Fibroblast of lung (primary cell): ENCODE data around the gene FGF4.

Experiments
- EZH2 ChIP-seq: IDR thresholded peaks from 2 replicates; pipeline ENCODE4 v1.5.1; 2012; ENCODE audit warnings: low read length, control low read depth, mild to moderate bottlenecking; ENCODE audit errors: missing control alignments
- TF ChIP-seq, protein P1 (sequence below), 2 donors: IDR thresholded peaks in 1 of 2; conservative IDR thresholded peaks in 1 of 2; 1 replicate in 1 of 2; 2 replicates in 1 of 2; pipeline ENCODE4 v1.5.1; 2011 to 2012; ENCODE audit warnings: low read length in 2 of 2, control low read depth in 1 of 2, inconsistent platforms in 1 of 2, low read depth in 1 of 2, mild to moderate bottlenecking in 1 of 2

DNA sequence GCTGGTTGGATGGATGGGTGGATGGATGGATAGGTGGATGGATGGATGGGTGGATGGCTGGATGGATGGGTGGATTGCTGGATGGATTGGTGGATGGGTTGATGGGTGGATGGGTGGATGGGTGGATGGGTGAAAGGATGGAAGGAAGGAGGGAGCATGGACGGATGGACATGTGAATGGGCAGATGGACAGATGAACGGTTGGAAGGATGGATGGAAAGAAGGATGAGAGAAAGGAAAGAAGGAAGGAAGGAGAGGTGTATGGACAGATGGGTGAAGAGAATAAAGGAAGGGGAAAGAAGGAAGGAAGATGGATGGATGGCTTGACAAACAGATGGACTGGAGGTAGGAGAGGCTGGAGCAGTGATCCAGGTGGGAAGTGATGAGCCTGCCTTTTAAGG is 38.7 kb upstream of the FGF4 start:
- TF ChIP-seq, protein P1, sequence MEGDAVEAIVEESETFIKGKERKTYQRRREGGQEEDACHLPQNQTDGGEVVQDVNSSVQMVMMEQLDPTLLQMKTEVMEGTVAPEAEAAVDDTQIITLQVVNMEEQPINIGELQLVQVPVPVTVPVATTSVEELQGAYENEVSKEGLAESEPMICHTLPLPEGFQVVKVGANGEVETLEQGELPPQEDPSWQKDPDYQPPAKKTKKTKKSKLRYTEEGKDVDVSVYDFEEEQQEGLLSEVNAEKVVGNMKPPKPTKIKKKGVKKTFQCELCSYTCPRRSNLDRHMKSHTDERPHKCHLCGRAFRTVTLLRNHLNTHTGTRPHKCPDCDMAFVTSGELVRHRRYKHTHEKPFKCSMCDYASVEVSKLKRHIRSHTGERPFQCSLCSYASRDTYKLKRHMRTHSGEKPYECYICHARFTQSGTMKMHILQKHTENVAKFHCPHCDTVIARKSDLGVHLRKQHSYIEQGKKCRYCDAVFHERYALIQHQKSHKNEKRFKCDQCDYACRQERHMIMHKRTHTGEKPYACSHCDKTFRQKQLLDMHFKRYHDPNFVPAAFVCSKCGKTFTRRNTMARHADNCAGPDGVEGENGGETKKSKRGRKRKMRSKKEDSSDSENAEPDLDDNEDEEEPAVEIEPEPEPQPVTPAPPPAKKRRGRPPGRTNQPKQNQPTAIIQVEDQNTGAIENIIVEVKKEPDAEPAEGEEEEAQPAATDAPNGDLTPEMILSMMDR (conservative IDR thresholded peaks at IDR 0.05 in 1 of 2, IDR thresholded peaks at IDR 0.05 in 1 of 2; ENCODE audit: low read depth in 1 of 2, low read length in 2 of 2), result no peak
- no peak for TF ChIP-seq EZH2
